GM10248 (cell line): ENCODE measurements around the gene NOX1.
"Not testable (repeated sequence)": the region's sequence is repeated elsewhere in the genome, so short reads cannot be mapped to it uniquely, and the experiment has no call there.

Experiments used
- CTCF ChIA-PET: fragments of 300-600 bp; sonication (Branson Sonifier 250); formaldehyde crosslinking; extraction: SDS; loops from one replicate; lab custom pipeline; 2021; ENCODE audit warnings: antibody characterized with exemption; lab: Yijun Ruan, JAX
- POLR2A ChIA-PET: fragments of 350-650 bp; sonication (Branson Sonifier 250); formaldehyde crosslinking; extraction: SDS; loops from one replicate; lab custom pipeline; 2020; ENCODE audit warnings: antibody characterized with exemption; lab: Yijun Ruan, JAX
- DNase-seq: peaks from one replicate; pipeline ENCODE4 v3.0.0; 2012; ENCODE audit errors: extremely low spot score
- CTCF ChIP-seq: IDR thresholded peaks from 2 replicates; pipeline ENCODE4 v1.5.1; 2012; ENCODE audit warnings: mild to moderate bottlenecking, low read depth; ENCODE audit errors: extremely low read depth, missing control alignments, control extremely low read depth

NOX1 gene

DNA sequence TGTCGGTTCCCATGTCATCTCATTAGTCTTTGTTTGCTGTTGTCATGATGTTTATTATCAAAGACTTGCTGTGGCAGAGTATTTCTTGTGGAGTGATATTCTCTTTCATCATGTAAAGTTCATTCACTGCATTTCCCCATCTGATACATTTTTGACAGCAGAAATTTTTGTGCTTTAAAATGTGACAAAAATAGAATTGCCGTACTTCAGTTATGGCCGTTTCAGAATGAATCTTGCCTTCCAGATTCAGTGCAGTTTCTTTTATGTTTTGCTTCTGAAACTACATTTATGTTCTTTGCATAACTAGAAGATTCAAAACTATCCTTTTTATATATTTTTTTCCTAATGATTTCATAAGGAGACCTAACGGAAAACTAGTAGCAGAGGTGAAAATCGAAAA, 44.0 kb downstream of the NOX1 start:
- CTCF ChIA-PET: no interaction called here
- POLR2A ChIA-PET: no interaction called here

DNA sequence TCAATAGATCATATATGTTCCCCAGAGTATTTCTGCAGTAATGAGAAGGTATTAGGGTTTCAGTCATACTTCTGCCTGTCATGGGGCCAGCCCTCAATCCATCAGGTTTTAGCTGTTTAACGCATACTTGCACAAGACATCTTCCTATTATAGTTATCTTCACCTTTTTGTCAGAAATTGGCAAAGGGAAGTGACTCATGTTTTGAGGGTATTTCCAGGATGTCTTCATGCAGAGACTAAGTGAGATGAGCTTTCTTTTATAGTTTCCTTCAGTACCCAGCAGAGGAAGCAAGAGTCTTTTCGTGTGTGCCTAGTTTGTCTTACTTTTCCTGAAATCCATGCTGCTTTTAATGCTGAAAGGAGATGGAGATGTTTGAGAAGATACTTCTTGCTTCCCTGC, 44.4 kb downstream of the NOX1 start:
- POLR2A ChIA-PET: no interaction called here
- peak; percentile 19 for DNase-seq
- TF ChIP-seq CTCF: no peak
- CTCF ChIA-PET: no interaction called here

More for the DNA sequence above, 44.0 kb downstream of the NOX1 start:
- no peak for DNase-seq
- TF ChIP-seq CTCF: no peak

- CTCF ChIA-PET: interaction anchor here (1.0 kb wide), 1 partner anchor 18 kb away, joined by 3 read pairs; no protein-coding TSS in a partner anchor
- peak; percentile 78 for DNase-seq
- TF ChIP-seq CTCF: no peak
- POLR2A ChIA-PET: no interaction called here
These were observed 54.1 kb downstream of the NOX1 start, which contains the start of gene CSTF2 for GRCh38 chrX:100819837-100820666. Gene CSTF2 (plus strand): TSS chrX:100820391. CDS start chrX:100820417, 26 bp downstream.

- POLR2A ChIA-PET: no interaction called here
- CTCF ChIA-PET: no interaction called here
- no peak for DNase-seq
- TF ChIP-seq CTCF: no peak
These were observed 54.7 kb downstream of the NOX1 start for GRCh38 chrX:100819534-100819836.

- ChIA-PET CTCF (no interaction called here), POLR2A (no interaction called here)
- TF ChIP-seq CTCF: no peak
- DNase-seq: no peak
These were observed 56.8 kb downstream of the NOX1 start for GRCh38 chrX:100817340-100817739.

GRCh38 chrX:100812216-100813158, 61.7 kb downstream of the NOX1 start:
- DNase-seq: no peak
- ChIA-PET POLR2A (no interaction called here), CTCF (no interaction called here)

DNA sequence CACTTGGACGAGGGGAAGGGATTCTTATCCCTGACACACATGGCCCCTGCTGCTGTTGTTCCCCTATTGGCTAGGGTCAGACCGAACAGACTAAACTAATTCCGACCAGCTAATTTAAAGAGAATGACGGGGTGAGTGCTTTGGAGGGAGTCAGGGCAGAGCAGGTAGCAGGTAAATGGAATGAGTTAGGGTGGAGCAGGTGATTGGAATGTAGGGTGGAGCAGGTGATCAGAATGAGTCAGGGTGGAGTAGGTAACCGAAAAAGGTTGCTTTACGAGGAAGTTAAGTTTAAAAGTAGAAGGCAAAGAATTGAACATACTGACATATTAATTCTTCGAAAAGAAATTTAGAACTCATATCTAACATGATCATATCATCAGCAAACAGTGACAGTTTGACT, 65.9 kb downstream of the NOX1 start:
- POLR2A ChIA-PET, DNase-seq, CTCF ChIA-PET: not testable (repeated sequence)

More at GRCh38 chrX:100812216-100813158, 61.7 kb downstream of the NOX1 start:
- TF ChIP-seq CTCF: no peak
